GM18499 (cell line): ENCODE results near the gene CHADL.

ENCODE experiments used
- ATAC-seq: cut with Tn5 transposase; IDR thresholded peaks from one replicate; pipeline ENCODE4 v1.9.1; 2021; ENCODE audit warnings: moderate number of reproducible peaks; ENCODE audit not compliant: insufficient read depth, unreplicated experiment

The CHADL gene

DNA sequence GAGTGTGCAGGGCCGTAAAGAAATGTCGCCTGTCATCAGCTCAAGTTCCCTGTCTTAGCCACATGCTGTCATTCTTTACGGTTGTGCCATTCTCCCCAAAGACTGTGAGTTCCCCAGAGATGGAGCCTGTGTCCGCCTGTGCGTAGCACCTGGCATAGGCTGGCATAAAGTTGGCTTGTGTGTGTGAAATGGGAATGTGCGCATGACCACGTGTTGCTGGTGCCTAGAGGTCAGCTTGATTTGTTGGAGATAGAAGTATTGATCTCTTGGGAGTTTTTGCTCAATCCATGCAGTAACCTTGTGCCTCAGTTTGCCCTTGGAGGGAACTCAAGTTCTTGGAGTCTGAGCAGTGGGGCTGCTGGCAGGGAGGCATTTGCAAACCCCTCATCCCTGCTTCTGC, 9.4 kb downstream of the CHADL start:
- ATAC-seq: no peak

DNA sequence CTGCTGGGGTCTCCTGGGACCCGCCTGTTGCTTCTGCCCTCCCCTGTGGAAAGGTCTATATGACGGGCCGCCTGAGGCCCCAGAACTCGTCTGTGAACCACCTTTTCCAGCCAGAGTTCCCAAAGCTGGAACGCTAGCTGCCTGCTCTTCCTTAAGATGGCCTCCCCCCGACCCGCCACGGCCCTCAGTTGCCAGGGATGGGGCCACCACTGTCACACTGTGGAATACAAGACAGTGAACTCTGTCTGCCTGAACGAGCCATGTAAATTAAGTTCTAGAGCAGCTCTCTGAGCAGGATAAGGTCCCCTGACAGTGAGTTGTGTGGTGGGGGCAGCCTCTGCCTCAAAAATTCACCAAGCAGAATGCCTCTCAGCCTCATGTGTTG, 10.3 kb downstream of the CHADL start:
- no peak for ATAC-seq

DNA sequence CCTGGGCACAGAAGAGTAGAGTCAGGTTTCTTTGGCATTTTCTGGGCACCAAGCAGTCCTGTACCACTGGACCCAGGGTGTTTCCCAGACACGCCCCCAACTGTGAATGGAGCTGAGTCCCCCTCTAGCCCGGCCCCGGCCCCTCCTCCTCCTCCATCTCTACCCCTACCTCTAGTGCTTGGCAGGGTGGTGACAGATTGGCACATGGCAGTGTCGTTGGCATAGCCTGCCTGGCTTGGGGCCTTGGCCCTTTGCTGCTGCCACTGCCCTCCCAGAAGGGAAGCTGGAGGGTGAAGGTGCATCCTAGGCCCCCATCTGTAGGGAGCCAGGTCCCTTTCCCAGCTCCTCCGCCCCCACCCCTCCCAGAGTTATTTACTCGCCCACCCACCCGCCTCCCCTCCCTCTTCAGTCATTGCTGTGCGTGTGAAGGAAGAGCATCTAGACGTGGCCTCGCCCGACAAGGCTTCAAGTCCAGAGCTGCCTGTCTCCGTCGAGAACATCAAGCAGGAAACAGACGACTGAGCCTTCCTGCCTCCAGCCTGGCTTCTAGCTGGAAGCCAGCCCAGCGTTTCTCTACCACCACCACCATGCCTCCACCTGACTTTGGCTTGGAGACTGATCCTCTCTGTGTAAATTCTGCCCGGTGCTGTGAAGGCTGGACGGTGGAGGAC, 10.9 kb downstream of the CHADL start:
- ATAC-seq: no peak

GRCh38 chr22:41229215-41229614, 11.5 kb downstream of the CHADL start:
- no peak for ATAC-seq

- ATAC-seq: no peak
Measured at GRCh38 chr22:41226723-41227655, 13.7 kb downstream of the CHADL start.

GRCh38 chr22:41223535-41223934, 17.2 kb downstream of the CHADL start:
- ATAC-seq: no peak

GRCh38 chr22:41222846-41223507, 17.8 kb downstream of the CHADL start:
- ATAC-seq: no peak

DNA sequence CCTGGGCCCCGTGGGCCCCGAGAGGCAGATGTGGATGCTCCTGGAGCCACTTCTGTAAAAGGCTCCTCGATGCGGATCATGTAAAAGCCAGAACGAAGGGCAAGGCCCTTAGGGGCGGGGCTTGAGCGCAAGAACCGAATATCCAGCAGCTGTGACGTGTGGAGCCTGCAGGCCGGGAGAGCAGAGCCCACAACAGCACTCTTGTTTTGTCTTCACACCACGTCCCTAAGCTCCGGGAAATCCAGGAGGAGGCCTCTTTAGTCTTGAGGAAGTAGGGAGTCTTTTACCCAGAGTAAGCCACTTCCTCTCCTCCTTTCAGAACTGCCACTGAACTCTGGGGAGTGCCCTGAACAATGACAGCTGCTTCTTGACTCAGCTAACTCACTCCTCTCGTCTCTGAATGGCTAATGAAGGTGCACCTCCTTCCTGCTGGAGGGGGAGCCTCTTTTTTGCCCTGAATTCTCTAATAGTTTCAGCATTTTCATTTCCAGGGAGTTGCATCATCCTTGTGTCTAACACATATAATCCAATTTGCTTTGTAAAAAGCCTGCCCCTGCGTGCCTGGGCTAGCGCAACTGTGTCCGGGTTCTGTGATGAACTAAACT, 23.1 kb downstream of the CHADL start:
- ATAC-seq: no peak

DNA sequence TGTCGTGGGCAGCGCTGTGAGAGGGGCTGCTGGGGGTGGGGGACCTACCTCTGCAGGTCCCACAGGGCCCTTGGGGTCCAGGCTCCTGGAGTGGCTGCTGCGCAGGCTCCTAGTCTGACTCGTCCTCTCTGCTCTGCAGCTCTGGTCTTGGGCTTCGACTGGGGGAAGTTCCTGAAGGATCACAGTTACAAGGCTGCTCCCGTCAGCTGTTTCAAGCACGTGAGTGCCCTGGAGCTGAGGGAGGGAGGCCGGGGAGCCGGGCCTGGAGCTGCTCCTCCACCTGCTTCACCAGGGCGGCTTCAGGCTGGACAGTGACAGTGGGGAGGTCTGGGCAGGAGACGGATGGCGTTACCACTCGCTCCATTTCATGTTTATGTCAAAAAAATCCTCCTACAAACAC, 23.7 kb downstream of the CHADL start:
- ATAC-seq: no peak

DNA sequence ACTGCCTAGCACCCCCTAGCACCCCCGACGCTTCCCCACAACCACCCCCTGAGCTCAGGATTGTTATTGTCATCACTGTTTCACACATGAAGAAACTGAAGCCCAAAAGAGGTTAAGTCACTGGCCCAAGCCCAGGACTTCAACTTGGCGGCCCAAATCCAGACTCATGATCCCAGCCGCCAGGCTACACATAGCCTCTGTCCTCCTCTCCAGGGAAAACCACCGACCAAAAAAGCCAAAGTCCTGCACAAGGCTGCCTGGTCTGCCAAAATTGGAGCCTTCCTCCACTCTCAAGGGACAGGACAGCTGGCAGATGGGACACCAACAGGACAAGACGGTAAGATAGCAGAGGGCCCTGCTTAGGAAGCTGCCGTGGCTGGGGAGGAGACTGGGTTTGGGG, 24.8 kb downstream of the CHADL start:
- ATAC-seq: no peak

- no peak for ATAC-seq
Measured at GRCh38 chr22:41215409-41215808, 25.3 kb downstream of the CHADL start.

DNA sequence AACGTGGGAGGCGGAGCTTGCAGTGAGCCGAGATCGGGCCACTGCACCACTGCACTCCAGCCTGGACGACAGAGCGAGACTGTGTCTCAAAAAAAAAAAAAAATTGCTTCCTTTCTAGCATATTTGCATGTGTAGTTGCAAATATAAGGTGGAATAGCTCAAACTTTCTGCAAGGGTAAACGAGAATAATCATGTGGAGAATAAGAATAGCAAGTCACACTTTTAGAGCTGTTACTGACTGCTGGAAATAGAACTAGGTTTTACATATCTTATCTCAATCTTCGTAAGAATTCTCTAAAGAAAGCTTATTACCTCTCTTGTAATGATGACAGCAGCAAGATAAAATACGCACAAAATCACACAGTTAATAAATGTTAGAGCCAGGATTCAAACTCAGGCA, 34.0 kb downstream of the CHADL start:
- ATAC-seq: no peak

DNA sequence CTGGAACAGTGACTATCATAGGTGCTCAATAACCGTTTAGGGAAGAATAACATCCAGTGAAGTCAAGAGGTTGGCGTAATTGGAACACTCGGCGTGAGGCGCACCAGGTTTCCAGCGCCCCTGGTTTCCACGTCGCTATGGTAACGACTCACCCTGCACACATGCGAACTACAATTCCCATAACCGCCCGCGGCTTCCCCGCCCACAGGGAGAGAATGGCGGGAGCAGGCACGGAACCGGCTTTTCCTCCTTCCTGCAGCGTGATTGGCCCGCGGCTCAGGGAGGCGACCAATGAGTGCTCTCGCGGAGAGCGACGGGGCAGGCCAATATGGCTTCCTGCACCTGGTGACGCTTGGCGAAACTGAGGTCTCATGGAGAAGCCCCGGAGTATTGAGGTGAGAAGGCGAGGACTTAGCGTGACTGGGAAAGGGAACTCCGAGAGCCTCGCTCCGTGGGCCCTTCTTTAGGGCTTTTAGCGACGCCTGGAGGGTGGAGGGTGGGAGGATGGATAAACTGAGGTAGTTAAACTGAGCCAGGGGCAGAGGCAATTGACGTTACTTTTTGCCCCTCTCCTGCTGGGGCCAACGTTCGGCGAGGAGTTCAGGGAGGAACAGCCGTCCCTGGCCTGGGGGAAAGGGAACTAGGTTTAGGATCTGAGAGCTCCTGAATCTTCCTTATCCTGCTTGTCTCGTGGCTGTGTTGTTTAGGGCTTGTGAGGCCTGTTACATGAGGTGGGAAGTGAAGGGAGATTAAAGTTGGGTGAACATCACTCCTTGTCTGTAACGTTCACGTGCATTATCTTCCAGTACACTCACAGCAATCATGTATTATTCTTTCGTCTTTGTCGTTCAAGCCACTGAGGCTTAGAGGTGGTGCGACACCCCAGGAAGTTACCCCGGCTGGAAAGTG, 35.5 kb downstream of the CHADL start, which contains the start of gene L3MBTL2:
L3MBTL2 (plus strand) TSS at position 321 of the 909 bp plus-strand sequence; CDS start at position 372, 51 bp downstream.
- peak; percentile 71 for ATAC-seq

- ATAC-seq: no peak
Measured at GRCh38 chr22:41204066-41204465, 36.7 kb downstream of the CHADL start.

- no peak for ATAC-seq
Measured at GRCh38 chr22:41203118-41203517, 37.6 kb downstream of the CHADL start.

- ATAC-seq: no peak
Measured at GRCh38 chr22:41201141-41201540, 39.6 kb downstream of the CHADL start.

DNA sequence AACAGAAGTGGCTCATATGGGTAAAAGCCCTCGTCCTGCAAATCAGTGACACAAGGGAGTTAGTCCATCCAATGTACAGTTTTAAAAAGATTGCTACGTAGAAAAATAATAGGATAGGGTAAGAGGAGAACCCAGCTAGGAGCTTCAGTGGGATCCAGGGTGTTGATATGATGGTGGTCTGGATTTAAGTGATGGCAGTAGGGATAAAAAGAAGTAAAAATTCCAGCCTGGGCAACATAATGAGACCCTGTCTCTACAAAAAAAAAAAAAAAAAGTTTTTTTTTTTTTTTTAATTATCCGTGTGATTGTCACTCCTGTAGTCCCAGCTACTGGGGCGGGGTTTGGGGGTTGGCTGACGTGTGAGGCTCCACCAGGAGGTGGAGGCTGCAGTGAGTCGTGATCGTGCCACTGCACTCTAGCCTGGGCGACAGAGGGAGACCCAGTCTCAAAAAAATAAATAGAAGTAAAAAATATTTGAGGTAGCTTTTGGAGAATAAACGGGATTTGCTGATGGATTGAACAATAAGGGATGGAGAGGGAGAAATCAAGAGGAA, 42.6 kb downstream of the CHADL start:
- ATAC-seq: no peak

GRCh38 chr22:41197038-41197972, 43.4 kb downstream of the CHADL start:
- ATAC-seq: no peak
